IMR-90 (cell line): ENCODE data around the gene AADACL4. TPM values are rescaled to one million over a fixed set of nuclear protein-coding genes. Genes with fewer than 3 reads are reported as not detected.

Experiments
- ATAC-seq: fragments of 200-7000 bp; cut with Tn5 transposase; 2 replicates; pipeline ENCODE4 v1.9.1; 2020; ENCODE audit warnings: low read depth, mild to moderate bottlenecking, moderate library complexity
- BruUV-seq: library from RNA; stranded (reverse); fragments of 400-500 nt; replicated peaks from 2 replicates; lab custom pipeline; 2021; lab: Mats Ljungman, UMichigan
- CTCF ChIA-PET: fragments of 300-600 bp; formaldehyde crosslinking; extraction: SDS; loops from one replicate; lab custom pipeline; 2021; ENCODE audit warnings: antibody characterized with exemption; lab: Yijun Ruan, JAX
- POLR2A ChIA-PET: fragments of 300-600 bp; sonication (Branson Sonifier 250); formaldehyde crosslinking; loops from one replicate; lab custom pipeline; 2022; ENCODE audit warnings: antibody characterized with exemption; ENCODE audit not compliant: unreplicated experiment; lab: Charles Lee
- DNase-seq: peaks from one replicate; pipeline ENCODE4 v3.0.0; 2013
- H2AFZ ChIP-seq: replicated peaks from 2 replicates; pipeline ENCODE3; 2013; ENCODE audit warnings: low read length, mild to moderate bottlenecking; ENCODE audit not compliant: poor library complexity
- H2AK5ac ChIP-seq: 2 replicates; pipeline ENCODE4 v1.6.1; 2013; ENCODE audit warnings: low read depth, low read length, inconsistent platforms
- H2AK9ac ChIP-seq: replicated peaks from 2 replicates; pipeline ENCODE3; 2013; ENCODE audit warnings: mild to moderate bottlenecking, low read depth, low read length, moderate library complexity; ENCODE audit not compliant: poor library complexity
- H2BK120ac ChIP-seq: 2 replicates; pipeline ENCODE4 v1.6.1; 2013; ENCODE audit warnings: low read depth, low read length, inconsistent platforms
- H2BK15ac ChIP-seq: 3 replicates; pipeline ENCODE4 v1.6.1; 2013; ENCODE audit warnings: low read depth, low read length, inconsistent platforms
- H2BK20ac ChIP-seq: 2 replicates; pipeline ENCODE4 v1.6.1; 2013; ENCODE audit warnings: low read depth, mild to moderate bottlenecking, inconsistent platforms, low read length, moderate library complexity
- H2BK5ac ChIP-seq: 2 replicates; pipeline ENCODE4 v1.6.1; 2013; ENCODE audit warnings: mild to moderate bottlenecking, low read depth, low read length, inconsistent platforms; ENCODE audit not compliant: poor library complexity, severe bottlenecking
- H3K14ac ChIP-seq: replicated peaks from 2 replicates; pipeline ENCODE4 v1.6.1; 2013; ENCODE audit warnings: low read depth, low read length, inconsistent platforms
- H3K18ac ChIP-seq: 2 replicates; pipeline ENCODE4 v1.6.1; 2013; ENCODE audit warnings: low read depth, low read length, control low read depth
- H3K23ac ChIP-seq: 2 replicates; pipeline ENCODE4 v1.6.1; 2013; ENCODE audit warnings: low read depth, low read length, inconsistent platforms
- H3K27ac ChIP-seq: 2 replicates; pipeline ENCODE4 v1.5.1; 2013; ENCODE audit warnings: mild to moderate bottlenecking, control low read depth, low read length; ENCODE audit not compliant: insufficient read depth
- H3K27me3 ChIP-seq: 2 replicates; pipeline ENCODE4 v1.6.1; 2013; ENCODE audit warnings: low read length; ENCODE audit not compliant: control insufficient read depth, insufficient read depth
- H3K36me3 ChIP-seq: 2 replicates; pipeline ENCODE4 v1.6.1; 2013; ENCODE audit warnings: low read length, mixed read lengths; ENCODE audit not compliant: control insufficient read depth, insufficient read depth
- H3K4ac ChIP-seq: 2 replicates; pipeline ENCODE4 v1.6.1; 2013; ENCODE audit warnings: low read depth, low read length, inconsistent platforms
- H3K4me1 ChIP-seq: 2 replicates; pipeline ENCODE4 v1.6.1; 2013; ENCODE audit warnings: low read length, mixed read lengths; ENCODE audit not compliant: control insufficient read depth, insufficient read depth
- H3K4me2 ChIP-seq: 2 replicates; pipeline ENCODE4 v1.6.1; 2013; ENCODE audit warnings: low read depth, mild to moderate bottlenecking, control low read depth, low read length, moderate library complexity
- H3K4me3 ChIP-seq: 2 replicates; pipeline ENCODE4 v1.5.1; 2013; ENCODE audit warnings: low read depth, mild to moderate bottlenecking, control low read depth, low read length, moderate library complexity; ENCODE audit not compliant: insufficient read depth
- H3K56ac ChIP-seq: 2 replicates; pipeline ENCODE4 v1.6.1; 2013; ENCODE audit warnings: low read length, inconsistent platforms; ENCODE audit not compliant: insufficient read depth; ENCODE audit errors: extremely low read depth
- H3K79me1 ChIP-seq, 2 experiments: 2 replicates each; pipeline ENCODE4 v1.6.1; 2013; ENCODE audit warnings: low read length in 2 of 2, inconsistent platforms in 1 of 2, low read depth in 1 of 2
- H3K9ac ChIP-seq: 2 replicates; pipeline ENCODE4 v1.6.1; 2013; ENCODE audit warnings: low read depth, low read length, control low read depth
- H3K9me1 ChIP-seq: 2 replicates; pipeline ENCODE4 v1.6.1; 2013; ENCODE audit warnings: low read length, inconsistent platforms; ENCODE audit not compliant: insufficient read depth
- H3K9me3 ChIP-seq: 2 replicates; pipeline ENCODE4 v1.6.1; 2013; ENCODE audit warnings: low read length; ENCODE audit not compliant: control insufficient read depth, insufficient read depth
- H4K20me1 ChIP-seq: 2 replicates; pipeline ENCODE4 v1.6.1; 2013; ENCODE audit warnings: low read length, inconsistent platforms; ENCODE audit not compliant: insufficient read depth
- H4K5ac ChIP-seq: 2 replicates; pipeline ENCODE4 v1.6.1; 2013; ENCODE audit warnings: mild to moderate bottlenecking, low read depth, low read length, control low read depth
- H4K8ac ChIP-seq, 2 experiments: 2 replicates each; pipeline ENCODE4 v1.6.1; 2013; ENCODE audit warnings: low read depth in 2 of 2, low read length in 2 of 2, control low read depth in 1 of 2, inconsistent platforms in 1 of 2
- H4K91ac ChIP-seq: 2 replicates; pipeline ENCODE4 v1.6.1; 2013; ENCODE audit warnings: low read depth, low read length, inconsistent platforms; ENCODE audit not compliant: insufficient read depth
- CHD1 ChIP-seq: IDR thresholded peaks from 2 replicates; pipeline ENCODE4 v1.6.1; 2012; ENCODE audit warnings: low read depth, low read length, improper control_type of control experiment
- CTCF ChIP-seq: conservative IDR thresholded peaks from 2 replicates; pipeline ENCODE4 v1.5.1; 2012; ENCODE audit warnings: mild to moderate bottlenecking, low read depth, low read length, improper control_type of control experiment
- FOS ChIP-seq: fragments of 150-350 bp; IDR thresholded peaks from 2 replicates; pipeline ENCODE4 v1.6.1; 2016; ENCODE audit warnings: low read depth, low read length
- MAFK ChIP-seq: IDR thresholded peaks from 2 replicates; pipeline ENCODE4 v1.6.1; 2012; ENCODE audit warnings: low read depth, low read length, improper control_type of control experiment
- POLR2A ChIP-seq: IDR thresholded peaks from 2 replicates; pipeline ENCODE4 v1.6.1; 2012; ENCODE audit warnings: mild to moderate bottlenecking, low read depth, low read length
- RCOR1 ChIP-seq: IDR thresholded peaks from 2 replicates; pipeline ENCODE4 v1.6.1; 2012; ENCODE audit warnings: mild to moderate bottlenecking, low read length, improper control_type of control experiment; ENCODE audit not compliant: insufficient replicate concordance
- SMC3 ChIP-seq: fragments of 150-350 bp; IDR thresholded peaks from 2 replicates; pipeline ENCODE4 v1.6.1; 2016; ENCODE audit warnings: low read depth, mild to moderate bottlenecking, antibody characterized with exemption, low read length, moderate library complexity
- WGBS, 2 experiments: methylation state at CpG; one replicate each; pipeline versions ENCODE4 v1.1.5 to v1.1.7; 2013; ENCODE audit warnings: missing lambda C conversion rate in 2 of 2; ENCODE audit not compliant: insufficient read length in 1 of 2; ENCODE audit errors: extremely low coverage in 2 of 2; 5-methylcytosine and 5-hydroxymethylcytosine counted together
- dilution Hi-C: fragments of 300-500 bp; cut with HindIII; formaldehyde crosslinking; loops from one replicate; pipeline ENCODE4 v1.14.3; 2018; ENCODE audit warnings: low sequenced_read_pairs; ENCODE audit not compliant: unreplicated experiment
- in situ Hi-C: fragments of 300-500 bp; cut with MboI; formaldehyde crosslinking; loops from 3 replicates; pipeline ENCODE4 v1.14.3; 2019; ENCODE audit warnings: low sequenced_read_pairs, inconsistent platforms, mixed read lengths
- intact Hi-C: fragments of 100-400 bp; cut with micrococcal nuclease; formaldehyde crosslinking; loops from 2 replicates; pipeline ENCODE4 v1.10.0; 2022
- polyA plus RNA-seq, 3 experiments: library from polyadenylated mRNA; depleted of rRNA; stranded (reverse); fragments of >200 nt; gene quantifications; 2 replicates each; pipeline ENCODE4 v1.2.3, GENCODE V29; 2012; ENCODE audit warnings: low replicate concordance in 1 of 3
- total RNA-seq: library from RNA; depleted of rRNA; stranded (reverse); fragments of >200 nt; gene quantifications from 2 replicates; pipeline ENCODE4 v1.2.3, GENCODE V29; 2012
- TF ChIP-seq, protein P1 (sequence below): fragments of 150-350 bp; IDR thresholded peaks from 2 replicates; pipeline ENCODE4 v1.6.1; 2017; ENCODE audit warnings: mild to moderate bottlenecking, antibody characterized with exemption, low read length, low read depth

Gene AADACL4
- total and polyA plus RNA-seq, 2 of the 4 experiments (the other 2 are of a cell fraction) = not detected

DNA sequence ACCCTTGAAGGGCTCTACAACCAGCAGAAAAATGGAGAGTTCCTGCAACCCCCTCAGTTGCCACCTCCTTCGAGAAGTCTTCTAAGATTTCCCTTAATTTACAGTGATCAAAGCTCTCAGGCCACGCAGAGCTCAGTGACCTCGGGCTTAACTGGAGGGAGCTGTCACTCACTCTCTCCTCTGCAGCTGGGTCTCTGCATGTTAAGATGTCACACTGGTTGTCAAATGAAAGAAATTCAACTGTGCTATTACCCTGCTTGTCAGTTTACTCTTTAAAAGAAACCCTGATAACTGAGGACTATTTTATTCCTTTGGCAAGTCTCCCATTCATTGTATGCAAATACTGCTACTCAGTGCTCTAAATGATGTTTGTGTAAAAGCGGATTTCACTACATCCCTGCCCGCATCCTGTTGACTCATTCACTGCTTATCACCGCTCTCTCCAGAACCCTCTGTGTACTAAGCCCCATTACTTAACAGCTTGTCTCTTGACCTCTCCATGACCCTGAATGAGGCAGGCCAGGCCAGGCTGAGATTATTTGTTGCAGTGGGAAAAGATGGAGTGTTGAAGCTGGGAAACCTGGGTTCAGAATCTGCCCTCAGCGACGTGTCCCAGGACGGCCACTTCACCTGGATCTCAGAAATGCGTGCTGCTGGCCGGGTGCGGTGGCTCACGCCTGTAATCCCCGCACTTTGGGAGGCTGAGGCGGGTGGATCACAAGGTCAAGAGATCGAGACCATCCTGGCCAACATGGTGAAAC lies 39.6 kb upstream of the AADACL4 start (continued):
- peak; percentile 90 for TF ChIP-seq FOS
- TF ChIP-seq, protein P1, sequence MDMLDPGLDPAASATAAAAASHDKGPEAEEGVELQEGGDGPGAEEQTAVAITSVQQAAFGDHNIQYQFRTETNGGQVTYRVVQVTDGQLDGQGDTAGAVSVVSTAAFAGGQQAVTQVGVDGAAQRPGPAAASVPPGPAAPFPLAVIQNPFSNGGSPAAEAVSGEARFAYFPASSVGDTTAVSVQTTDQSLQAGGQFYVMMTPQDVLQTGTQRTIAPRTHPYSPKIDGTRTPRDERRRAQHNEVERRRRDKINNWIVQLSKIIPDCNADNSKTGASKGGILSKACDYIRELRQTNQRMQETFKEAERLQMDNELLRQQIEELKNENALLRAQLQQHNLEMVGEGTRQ = no peak

- H4K8ac ChIP-seq = no peak overlapping the region
- intact Hi-C loops (loop anchor here (1.0 kb wide), 1 partner anchor 11 kb away; no protein-coding TSS in a partner anchor), in situ Hi-C loops (loop anchor here (25.0 kb wide), 1 partner anchor 193 kb away; no protein-coding TSS in a partner anchor), dilution Hi-C loops (no loop called here)
- H3K9me1 ChIP-seq = peaks cover 15% of the 10 kb centered on the region
- H3K36me3 ChIP-seq = 0 out of 2 replicates have a peak, but pooled peaks cover 4% of the 10 kb centered on the region
- H4K5ac ChIP-seq = no peak overlapping the region
- no peak overlapping the region for H2AFZ ChIP-seq
- ChIA-PET CTCF (interaction anchor here (0.8 kb wide), 1 partner anchor 282 kb away, joined by 3 read pairs; no protein-coding TSS in a partner anchor), POLR2A (interaction anchor here (1.1 kb wide), 1 partner anchor 13 kb away, joined by 4 read pairs; the partner anchor contains the start of gene DHRS3)
- H3K4ac ChIP-seq = peak overlapping the region; percentile 68; the same call in 1 of the 2 replicates
- no peaks in the 10 kb centered on the region for H3K9me3 ChIP-seq
- H2BK15ac ChIP-seq = peak overlapping the region; percentile 52; the same call in 1 of the 3 replicates
- H3K18ac ChIP-seq = no peak overlapping the region
- H4K91ac ChIP-seq = no peak overlapping the region
- TF ChIP-seq POLR2A (no peak), CTCF (no peak), SMC3 (no peak), RCOR1 (no peak), MAFK (no peak), CHD1 (no peak)
- TF ChIP-seq, protein P1 = no peak
- DNase-seq (no peak), ATAC-seq (no peak)
- H3K4me1 ChIP-seq = peaks cover 31% of the 10 kb centered on the region
- no TSS peak for BruUV-seq
- no peak overlapping the region for H3K4me3 ChIP-seq
- H3K56ac ChIP-seq = no peak overlapping the region
- no peak overlapping the region for H2AK9ac ChIP-seq
- WGBS, 2 experiments = no CpG with 5 or more reads among the region's 9 CpGs
- peak overlapping the region; percentile 80; the same call in 1 of the 2 replicates for H3K14ac ChIP-seq
- no peak overlapping the region for H2BK5ac ChIP-seq
- no peak overlapping the region for H2BK120ac ChIP-seq
- H3K27ac ChIP-seq = no peak overlapping the region
- H3K9ac ChIP-seq = no peak overlapping the region
- no peak overlapping the region for H3K4me2 ChIP-seq
- peaks cover 9% of the 10 kb centered on the region; the same call in 1 of the 2 replicates for H4K20me1 ChIP-seq
- H2AK5ac ChIP-seq = peak overlapping the region; percentile 73; the same call in 1 of the 2 replicates
- peaks cover 11 to 28% of the 10 kb centered on the region in 2 experiments; a peak in 3 of 4 replicates for H3K79me1 ChIP-seq
- H2BK20ac ChIP-seq = peak overlapping the region; percentile 74; the same call in 1 of the 2 replicates
- no peaks in the 10 kb centered on the region for H3K27me3 ChIP-seq
- no peak overlapping the region for H3K23ac ChIP-seq
Observed at GRCh38 chr1:12604986-12605385, 38.9 kb upstream of the AADACL4 start.
